ENCODE results near the gene CCDC39. TPM values are rescaled to one million over a fixed set of nuclear protein-coding genes. Genes with fewer than 3 reads are reported as not detected.

The CCDC39 gene
- total and polyA plus RNA-seq, 2 of the 8 experiments (the other 6 are each of a cell fraction or from before 2014, with no cell fraction given) = 0.12 to 0.80 TPM

DNA sequence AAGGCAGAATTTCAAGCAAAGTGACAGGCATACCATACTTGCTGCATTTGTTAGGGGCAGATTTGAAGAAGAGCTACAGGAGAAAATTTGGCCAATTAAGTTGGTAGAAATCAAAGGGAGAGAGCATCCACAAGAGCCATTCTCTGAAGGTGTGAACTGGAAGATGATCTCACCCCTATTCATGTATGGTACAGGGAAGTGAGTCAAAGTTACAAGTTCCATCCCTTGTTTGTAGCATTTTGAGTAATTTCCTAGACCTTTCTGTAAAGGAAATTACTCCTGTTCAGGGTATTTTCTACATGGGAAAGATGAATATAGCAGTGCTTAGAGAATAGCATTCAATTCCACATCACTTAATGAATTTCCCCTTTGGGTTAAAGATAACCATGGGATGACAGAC is 48.9 kb downstream of the CCDC39 start (continued):
- TF ChIP-seq, protein P1, sequence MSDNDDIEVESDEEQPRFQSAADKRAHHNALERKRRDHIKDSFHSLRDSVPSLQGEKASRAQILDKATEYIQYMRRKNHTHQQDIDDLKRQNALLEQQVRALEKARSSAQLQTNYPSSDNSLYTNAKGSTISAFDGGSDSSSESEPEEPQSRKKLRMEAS (IDR thresholded peaks at IDR 0.05) = no peak
- TF ChIP-seq FOSL1 (IDR thresholded peaks at IDR 0.05; ENCODE audit: insufficient read depth, low read depth, low read length) = no peak
- TF ChIP-seq SRF (IDR thresholded peaks at IDR 0.05; ENCODE audit: low read depth, low read length) = no peak
- no peak for TF ChIP-seq RAD21 (IDR thresholded peaks at IDR 0.05 in 1 of 2, conservative IDR thresholded peaks at IDR 0.05 in 1 of 2; ENCODE audit: low read depth in 2 of 2, low read length in 2 of 2)
- TF ChIP-seq, protein P2, sequence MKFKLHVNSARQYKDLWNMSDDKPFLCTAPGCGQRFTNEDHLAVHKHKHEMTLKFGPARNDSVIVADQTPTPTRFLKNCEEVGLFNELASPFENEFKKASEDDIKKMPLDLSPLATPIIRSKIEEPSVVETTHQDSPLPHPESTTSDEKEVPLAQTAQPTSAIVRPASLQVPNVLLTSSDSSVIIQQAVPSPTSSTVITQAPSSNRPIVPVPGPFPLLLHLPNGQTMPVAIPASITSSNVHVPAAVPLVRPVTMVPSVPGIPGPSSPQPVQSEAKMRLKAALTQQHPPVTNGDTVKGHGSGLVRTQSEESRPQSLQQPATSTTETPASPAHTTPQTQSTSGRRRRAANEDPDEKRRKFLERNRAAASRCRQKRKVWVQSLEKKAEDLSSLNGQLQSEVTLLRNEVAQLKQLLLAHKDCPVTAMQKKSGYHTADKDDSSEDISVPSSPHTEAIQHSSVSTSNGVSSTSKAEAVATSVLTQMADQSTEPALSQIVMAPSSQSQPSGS (IDR thresholded peaks at IDR 0.05; ENCODE audit: low read length) = no peak
- TF ChIP-seq KDM1A (IDR thresholded peaks at IDR 0.05; ENCODE audit: borderline replicate concordance, low read length) = no peak
- TF ChIP-seq, protein P3, sequence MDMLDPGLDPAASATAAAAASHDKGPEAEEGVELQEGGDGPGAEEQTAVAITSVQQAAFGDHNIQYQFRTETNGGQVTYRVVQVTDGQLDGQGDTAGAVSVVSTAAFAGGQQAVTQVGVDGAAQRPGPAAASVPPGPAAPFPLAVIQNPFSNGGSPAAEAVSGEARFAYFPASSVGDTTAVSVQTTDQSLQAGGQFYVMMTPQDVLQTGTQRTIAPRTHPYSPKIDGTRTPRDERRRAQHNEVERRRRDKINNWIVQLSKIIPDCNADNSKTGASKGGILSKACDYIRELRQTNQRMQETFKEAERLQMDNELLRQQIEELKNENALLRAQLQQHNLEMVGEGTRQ (IDR thresholded peaks at IDR 0.05; ENCODE audit: low read length) = no peak
